GM12878 (cell line): ENCODE results near the gene DERL3.

ENCODE experiments used
- CBX5 ChIP-seq: sonication (generic); IDR thresholded peaks from 2 replicates; pipeline ENCODE4 v1.6.1; 2016; ENCODE audit warnings: low read depth, moderate library complexity, mild to moderate bottlenecking, inconsistent platforms
- CHD2 ChIP-seq: IDR thresholded peaks from 2 replicates; pipeline ENCODE4 v1.6.1; 2011; ENCODE audit warnings: low read depth, low read length, improper control_type of control experiment, borderline replicate concordance
- CTCF ChIP-seq, 3 experiments: IDR thresholded peaks in 2 of 3; conservative IDR thresholded peaks in 1 of 3; 2 replicates each; pipeline ENCODE4 v1.5.1; 2011; ENCODE audit warnings: low read depth in 3 of 3, low read length in 3 of 3, mild to moderate bottlenecking in 3 of 3, control low read depth in 2 of 3, moderate library complexity in 2 of 3, inconsistent platforms in 1 of 3, mixed read lengths in 1 of 3; ENCODE audit not compliant: control insufficient read depth in 2 of 3, insufficient read depth in 1 of 3; ENCODE audit errors: extremely low read depth in 1 of 3
- E2F4 ChIP-seq: IDR thresholded peaks from 2 replicates; pipeline ENCODE4 v1.6.1; 2012; ENCODE audit warnings: low read depth, low read length, improper control_type of control experiment
- KAT2A ChIP-seq: conservative IDR thresholded peaks from 2 replicates; pipeline ENCODE4 v1.6.1; 2011; ENCODE audit warnings: low read depth, low read length; ENCODE audit not compliant: control insufficient read depth
- POLR2A ChIP-seq: IDR thresholded peaks from 2 replicates; pipeline ENCODE4 v1.6.1; 2011; ENCODE audit warnings: low read depth, mild to moderate bottlenecking, low read length
- SIN3A ChIP-seq: IDR thresholded peaks from 2 replicates; pipeline ENCODE4 v1.6.1; 2012; ENCODE audit warnings: low read depth, low read length, improper control_type of control experiment
- TARDBP ChIP-seq: IDR thresholded peaks from 2 replicates; pipeline ENCODE4 v1.6.1; 2016; ENCODE audit warnings: borderline replicate concordance

GRCh38 chr22:23858484-23858815, 19.6 kb upstream of the DERL3 start:
- TF ChIP-seq CTCF (IDR thresholded peaks at IDR 0.05 in 2 of 3, conservative IDR thresholded peaks at IDR 0.05 in 1 of 3; ENCODE audit: control insufficient read depth in 2 of 3, extremely low read depth in 1 of 3, insufficient read depth in 1 of 3, low read depth in 3 of 3, low read length in 3 of 3) (no peak), CBX5 (no peak), TARDBP (no peak), CHD2 (no peak), SIN3A (no peak), POLR2A (no peak), KAT2A (no peak), E2F4 (no peak)
